Fibroblast of lung (primary cell): ENCODE measurements around the gene SCTR. TPM values are rescaled to one million over a fixed set of nuclear protein-coding genes. Genes with fewer than 3 reads are reported as not detected.

ENCODE experiments used
- DNase-seq, 2 donors: peaks; one replicate each; pipeline versions ENCODE4 v3.0.0 to v3.0.0-alpha.2; 2010; ENCODE audit warnings: low read depth in 2 of 2
- H2AFZ ChIP-seq: 2 replicates; pipeline ENCODE4 v1.5.1; 2012; ENCODE audit warnings: low read length, control low read depth, inconsistent platforms
- H3K27ac ChIP-seq: 2 replicates; pipeline ENCODE4 v1.5.1; 2011; ENCODE audit warnings: low read length, control low read depth; ENCODE audit not compliant: insufficient read depth
- H3K27me3 ChIP-seq: 2 replicates; pipeline ENCODE4 v1.5.1; 2011; ENCODE audit warnings: mild to moderate bottlenecking, low read length; ENCODE audit not compliant: control insufficient read depth, insufficient read depth
- H3K36me3 ChIP-seq: 2 replicates; pipeline ENCODE4 v1.5.1; 2011; ENCODE audit warnings: low read length; ENCODE audit not compliant: control insufficient read depth, insufficient read depth
- H3K4me1 ChIP-seq: 2 replicates; pipeline ENCODE4 v1.5.1; 2011; ENCODE audit warnings: low read length; ENCODE audit not compliant: control insufficient read depth, insufficient read depth; ENCODE audit errors: extremely low read depth
- H3K4me2 ChIP-seq: 2 replicates; pipeline ENCODE4 v1.5.1; 2011; ENCODE audit warnings: low read length, control low read depth; ENCODE audit not compliant: insufficient read depth; ENCODE audit errors: extremely low read depth
- H3K4me3 ChIP-seq, 4 experiments: fragments of 200-600 bp in 1 of 4; sonication (generic) in 1 of 4; replicated peaks in 1 of 4; 2 replicates each; pipeline ENCODE4 v1.5.1; 2011 to 2016; ENCODE audit warnings: low read length in 4 of 4, low read depth in 3 of 4, mild to moderate bottlenecking in 3 of 4, control low read depth in 2 of 4, inconsistent platforms in 1 of 4, mixed read lengths in 1 of 4; ENCODE audit not compliant: insufficient read depth in 1 of 4; ENCODE audit errors: control extremely low read depth in 1 of 4
- H3K79me2 ChIP-seq: 2 replicates; pipeline ENCODE4 v1.5.1; 2012; ENCODE audit warnings: mild to moderate bottlenecking, low read length, inconsistent platforms; ENCODE audit not compliant: control insufficient read depth, insufficient read depth
- H3K9ac ChIP-seq: 2 replicates; pipeline ENCODE4 v1.5.1; 2011; ENCODE audit warnings: mild to moderate bottlenecking, low read length, control low read depth; ENCODE audit not compliant: insufficient read depth
- H3K9me3 ChIP-seq: 2 replicates; pipeline ENCODE4 v1.5.1; 2012; ENCODE audit warnings: low read depth, low read length; ENCODE audit not compliant: control insufficient read depth, insufficient read depth
- H4K20me1 ChIP-seq: 2 replicates; pipeline ENCODE4 v1.5.1; 2011; ENCODE audit warnings: low read length; ENCODE audit not compliant: control insufficient read depth, insufficient read depth; ENCODE audit errors: extremely low read depth
- EZH2 ChIP-seq: IDR thresholded peaks from 2 replicates; pipeline ENCODE4 v1.5.1; 2012; ENCODE audit warnings: low read length, control low read depth, mild to moderate bottlenecking; ENCODE audit errors: missing control alignments
- polyA plus RNA-seq, 2 donors: library from polyadenylated mRNA; depleted of rRNA in 1 of 2; stranded (reverse) in 1 of 2; unstranded in 1 of 2; fragments of >200 nt; gene quantifications; 2 replicates each; pipeline ENCODE4 v1.2.1, GENCODE V29; 2011 to 2012; ENCODE audit warnings: missing spikeins in 1 of 2
- total RNA-seq: library from RNA; depleted of rRNA; stranded (reverse); fragments of >200 nt; gene quantifications from 2 replicates; pipeline ENCODE4 v1.2.1, GENCODE V29; 2014
- TF ChIP-seq, protein P1 (sequence below), 2 donors: IDR thresholded peaks in 1 of 2; conservative IDR thresholded peaks in 1 of 2; 1 replicate in 1 of 2; 2 replicates in 1 of 2; pipeline ENCODE4 v1.5.1; 2011 to 2012; ENCODE audit warnings: low read length in 2 of 2, control low read depth in 1 of 2, inconsistent platforms in 1 of 2, low read depth in 1 of 2, mild to moderate bottlenecking in 1 of 2

The SCTR gene
- total and polyA plus RNA-seq, 2 donors (not counting 1 experiment from before 2014, with no cell fraction given), result not detected

DNA sequence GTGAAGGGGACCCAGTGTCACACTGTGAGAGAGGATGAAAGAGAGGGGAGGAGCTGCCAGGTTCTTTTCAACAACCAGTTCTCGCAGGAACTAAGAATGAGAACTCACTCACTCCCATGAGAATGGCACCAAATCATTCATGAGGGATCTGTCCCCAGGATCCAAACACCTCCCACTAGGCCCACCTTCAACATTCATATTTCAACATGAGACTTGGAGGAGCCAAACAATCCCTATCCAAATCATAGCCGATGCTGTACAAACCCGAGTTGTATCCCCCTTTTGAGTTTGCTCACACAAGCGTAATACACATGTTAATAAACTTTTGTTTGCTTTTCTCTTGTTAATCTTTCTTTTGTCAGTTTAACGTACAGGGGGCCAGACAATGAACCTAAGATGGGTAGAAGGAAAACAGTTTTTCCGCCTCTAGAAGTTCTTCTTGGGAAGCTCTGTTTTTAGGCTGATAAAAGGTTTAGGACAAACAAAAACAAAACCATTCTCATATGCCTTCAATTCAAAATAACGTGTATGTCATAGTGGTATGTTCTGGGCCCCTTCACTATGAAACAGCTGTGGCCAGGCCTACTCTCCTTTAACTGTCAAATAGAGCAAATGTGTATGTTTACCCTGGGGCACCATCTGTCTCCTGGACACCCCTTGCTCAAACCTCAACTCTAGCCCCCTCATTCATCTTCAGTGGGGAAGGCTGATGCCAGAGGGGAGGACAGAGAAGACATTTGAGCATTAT lies 101.7 kb downstream of the SCTR start:
- no peak for DNase-seq
- no peak overlapping the region for H2AFZ ChIP-seq
- no peaks in the 10 kb centered on the region for H3K4me1 ChIP-seq
- H3K9me3 ChIP-seq, result no peaks in the 10 kb centered on the region
- H3K4me3 ChIP-seq, result no peak overlapping the region
- H3K27me3 ChIP-seq, result peaks cover 28% of the 10 kb centered on the region
- TF ChIP-seq, protein P1, sequence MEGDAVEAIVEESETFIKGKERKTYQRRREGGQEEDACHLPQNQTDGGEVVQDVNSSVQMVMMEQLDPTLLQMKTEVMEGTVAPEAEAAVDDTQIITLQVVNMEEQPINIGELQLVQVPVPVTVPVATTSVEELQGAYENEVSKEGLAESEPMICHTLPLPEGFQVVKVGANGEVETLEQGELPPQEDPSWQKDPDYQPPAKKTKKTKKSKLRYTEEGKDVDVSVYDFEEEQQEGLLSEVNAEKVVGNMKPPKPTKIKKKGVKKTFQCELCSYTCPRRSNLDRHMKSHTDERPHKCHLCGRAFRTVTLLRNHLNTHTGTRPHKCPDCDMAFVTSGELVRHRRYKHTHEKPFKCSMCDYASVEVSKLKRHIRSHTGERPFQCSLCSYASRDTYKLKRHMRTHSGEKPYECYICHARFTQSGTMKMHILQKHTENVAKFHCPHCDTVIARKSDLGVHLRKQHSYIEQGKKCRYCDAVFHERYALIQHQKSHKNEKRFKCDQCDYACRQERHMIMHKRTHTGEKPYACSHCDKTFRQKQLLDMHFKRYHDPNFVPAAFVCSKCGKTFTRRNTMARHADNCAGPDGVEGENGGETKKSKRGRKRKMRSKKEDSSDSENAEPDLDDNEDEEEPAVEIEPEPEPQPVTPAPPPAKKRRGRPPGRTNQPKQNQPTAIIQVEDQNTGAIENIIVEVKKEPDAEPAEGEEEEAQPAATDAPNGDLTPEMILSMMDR (conservative IDR thresholded peaks at IDR 0.05 in 1 of 2, IDR thresholded peaks at IDR 0.05 in 1 of 2; ENCODE audit: low read depth in 1 of 2, low read length in 2 of 2), result no peak
- no peak for TF ChIP-seq EZH2
- H3K9ac ChIP-seq, result no peak overlapping the region
- no peaks in the 10 kb centered on the region for H4K20me1 ChIP-seq
- H3K79me2 ChIP-seq, result no peaks in the 10 kb centered on the region
- no peaks in the 10 kb centered on the region for H3K36me3 ChIP-seq
- no peak overlapping the region for H3K27ac ChIP-seq
- no peak overlapping the region for H3K4me2 ChIP-seq

DNA sequence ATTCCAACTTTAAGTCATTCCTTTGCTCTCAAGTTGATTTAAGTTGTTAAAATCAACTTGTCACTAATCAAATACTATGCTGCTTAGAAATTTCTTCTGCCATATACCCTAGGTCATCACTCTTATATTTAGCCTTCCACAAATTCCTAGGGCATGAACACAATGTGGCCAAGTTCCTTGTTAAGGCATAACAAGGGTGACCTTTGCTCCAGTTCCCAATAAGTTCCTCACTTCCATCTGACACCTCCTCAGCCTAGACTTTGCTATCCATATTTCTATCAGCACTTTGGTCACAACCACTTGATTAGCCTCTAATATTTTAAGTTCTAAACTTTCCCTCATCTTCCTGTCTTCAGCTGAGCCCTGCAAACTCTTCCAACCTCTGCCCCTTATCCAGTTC lies 102.5 kb downstream of the SCTR start:
- Histone ChIP-seq H2AFZ (no peak overlapping the region), H3K4me2 (no peak overlapping the region), H4K20me1 (no peaks in the 10 kb centered on the region), H3K79me2 (no peaks in the 10 kb centered on the region), H3K9ac (no peak overlapping the region), H3K36me3 (no peaks in the 10 kb centered on the region), H3K27me3 (peaks cover 20% of the 10 kb centered on the region), H3K4me1 (no peaks in the 10 kb centered on the region), H3K27ac (no peak overlapping the region), H3K9me3 (no peaks in the 10 kb centered on the region), H3K4me3 (no peak overlapping the region)
- TF ChIP-seq, protein P1 (conservative IDR thresholded peaks at IDR 0.05 in 1 of 2, IDR thresholded peaks at IDR 0.05 in 1 of 2; ENCODE audit: low read depth in 1 of 2, low read length in 2 of 2), result no peak
- no peak for TF ChIP-seq EZH2
- no peak for DNase-seq

DNA sequence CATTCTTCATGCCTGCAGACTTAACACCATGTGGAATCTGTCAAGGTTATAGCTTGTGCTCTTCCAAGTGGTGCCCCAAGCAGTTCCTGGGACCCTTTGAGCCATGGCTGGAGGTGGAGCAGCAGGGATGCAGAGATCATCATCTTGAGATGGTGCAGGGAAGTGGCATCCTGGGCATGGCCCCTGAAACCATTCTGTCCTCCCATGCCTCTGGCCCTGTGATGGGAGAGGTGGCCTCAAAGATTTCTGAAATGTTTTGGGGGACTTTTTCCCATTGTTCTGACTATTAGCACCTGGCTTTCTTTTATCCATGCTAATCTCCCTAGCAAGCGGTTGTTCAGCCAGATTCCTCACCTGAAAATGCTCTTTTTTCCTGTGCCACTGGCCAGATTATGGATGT lies 103.0 kb downstream of the SCTR start:
- no peaks in the 10 kb centered on the region for H3K4me1 ChIP-seq
- H3K9ac ChIP-seq, result no peak overlapping the region
- DNase-seq, result no peak
- H4K20me1 ChIP-seq, result no peaks in the 10 kb centered on the region
- TF ChIP-seq EZH2, result no peak
- TF ChIP-seq, protein P1 (conservative IDR thresholded peaks at IDR 0.05 in 1 of 2, IDR thresholded peaks at IDR 0.05 in 1 of 2; ENCODE audit: low read depth in 1 of 2, low read length in 2 of 2), result no peak
- no peak overlapping the region for H3K4me2 ChIP-seq
- H3K27me3 ChIP-seq, result peaks cover 20% of the 10 kb centered on the region
- H3K27ac ChIP-seq, result no peak overlapping the region
- no peak overlapping the region for H2AFZ ChIP-seq
- H3K9me3 ChIP-seq, result no peaks in the 10 kb centered on the region
- no peak overlapping the region for H3K4me3 ChIP-seq
- no peaks in the 10 kb centered on the region for H3K36me3 ChIP-seq
- no peaks in the 10 kb centered on the region for H3K79me2 ChIP-seq
